Endothelial cell of umbilical vein (primary cell): ENCODE results near the gene C7orf25. TPM values are rescaled to one million over a fixed set of nuclear protein-coding genes. Genes with fewer than 3 reads are reported as not detected.

Experiments used
- BruUV-seq: library from RNA; stranded (reverse); fragments of 400-500 nt; replicated peaks from 2 replicates; lab custom pipeline; 2021; lab: Mats Ljungman, UMichigan
- CTCF ChIA-PET: fragments of 300-600, 350-600 bp; sonication (Branson Sonifier 250); formaldehyde crosslinking; loops from one replicate; lab custom pipeline; 2021; ENCODE audit warnings: antibody characterized with exemption, inconsistent platforms; lab: Charles Lee
- POLR2A ChIA-PET: fragments of 300-600, 350-600 bp; sonication (Branson Sonifier 250); formaldehyde crosslinking; loops from one replicate; lab custom pipeline; 2021; ENCODE audit warnings: antibody characterized with exemption, inconsistent platforms; lab: Charles Lee
- DNase-seq: peaks from one replicate; pipeline ENCODE4 v3.0.0-alpha.2; 2011; ENCODE audit warnings: low read depth, low spot score
- FAIRE-seq: peaks from 2 replicates; lab custom pipeline; 2011; peaks lifted over from hg19 to GRCh38; lab: Jason Lieb, UNC
- H2AFZ ChIP-seq: 2 replicates; pipeline ENCODE4 v1.6.0; 2012; ENCODE audit warnings: low read depth, low read length, control low read depth, inconsistent platforms
- H3K27ac ChIP-seq: 2 replicates; pipeline ENCODE4 v1.5.1; 2011; ENCODE audit warnings: low read depth, mild to moderate bottlenecking, control low read depth, low read length, moderate library complexity; ENCODE audit not compliant: insufficient read depth
- H3K27me3 ChIP-seq, 2 experiments: 2 replicates each; pipeline versions ENCODE4 v1.6.0 to v1.6.1; 2011; ENCODE audit warnings: low read length in 2 of 2, mixed read lengths in 1 of 2; ENCODE audit not compliant: control insufficient read depth in 2 of 2, insufficient read depth in 2 of 2
- H3K36me3 ChIP-seq, 2 experiments: 2 replicates in 1 of 2; 3 replicates in 1 of 2; pipeline ENCODE4 v1.5.1; 2011; ENCODE audit warnings: low read length in 2 of 2, mild to moderate bottlenecking in 1 of 2, moderate library complexity in 1 of 2; ENCODE audit not compliant: control insufficient read depth in 2 of 2, insufficient read depth in 2 of 2; ENCODE audit errors: extremely low read depth in 1 of 2
- H3K4me1 ChIP-seq: 3 replicates; pipeline ENCODE4 v1.5.1; 2011; ENCODE audit warnings: mild to moderate bottlenecking, low read length; ENCODE audit not compliant: control insufficient read depth, insufficient read depth; ENCODE audit errors: extremely low read depth
- H3K4me2 ChIP-seq: 2 replicates; pipeline ENCODE4 v1.6.1; 2011; ENCODE audit warnings: low read length, control low read depth, mixed read lengths; ENCODE audit not compliant: insufficient read depth
- H3K4me3 ChIP-seq, 3 experiments: fragments of 200-600 bp in 1 of 3; sonication (generic), shearing (Covaris generic) in 1 of 3; replicated peaks in 1 of 3; 2 replicates each; pipeline ENCODE4 v1.5.1; 2011 to 2016; ENCODE audit warnings: control low read depth in 3 of 3, low read length in 3 of 3, mild to moderate bottlenecking in 2 of 3, inconsistent platforms in 1 of 3, low read depth in 1 of 3, moderate library complexity in 1 of 3; ENCODE audit not compliant: insufficient read depth in 1 of 3
- H3K79me2 ChIP-seq: 2 replicates; pipeline ENCODE4 v1.6.0; 2012; ENCODE audit warnings: low read length, inconsistent platforms; ENCODE audit not compliant: control insufficient read depth, insufficient read depth
- H3K9ac ChIP-seq: replicated peaks from 2 replicates; pipeline ENCODE3; 2011; ENCODE audit warnings: low read length, control low read depth; ENCODE audit not compliant: insufficient read depth; ENCODE audit errors: extremely low read depth
- H3K9me1 ChIP-seq: replicated peaks from 3 replicates; pipeline ENCODE4 v1.6.0; 2011; ENCODE audit warnings: mild to moderate bottlenecking, low read length; ENCODE audit not compliant: control insufficient read depth, insufficient read depth; ENCODE audit errors: extremely low read depth
- H3K9me3 ChIP-seq: replicated peaks from 2 replicates; pipeline ENCODE4 v1.5.1; 2012; ENCODE audit warnings: low read length, inconsistent platforms; ENCODE audit not compliant: control insufficient read depth, insufficient read depth
- H4K20me1 ChIP-seq: replicated peaks from 2 replicates; pipeline ENCODE3; 2011; ENCODE audit warnings: mild to moderate bottlenecking, low read length; ENCODE audit not compliant: control insufficient read depth, insufficient read depth; ENCODE audit errors: extremely low read depth
- CTCF ChIP-seq, 2 donors: IDR thresholded peaks; 1 replicate in 1 of 2; 2 replicates in 1 of 2; pipeline ENCODE4 v1.5.1; 2011; ENCODE audit warnings: low read length in 2 of 2, mild to moderate bottlenecking in 2 of 2, moderate library complexity in 2 of 2, control low read depth in 1 of 2, inconsistent platforms in 1 of 2, low read depth in 1 of 2; ENCODE audit not compliant: insufficient read depth in 1 of 2; ENCODE audit errors: extremely low read depth in 1 of 2
- EZH2 ChIP-seq: IDR thresholded peaks from 2 replicates; pipeline ENCODE4 v1.6.1; 2012; ENCODE audit warnings: borderline replicate concordance, low read depth, mild to moderate bottlenecking, moderate library complexity, low read length, inconsistent platforms; ENCODE audit not compliant: severe bottlenecking
- FOS ChIP-seq: IDR thresholded peaks from 2 replicates; pipeline ENCODE4 v1.6.1; 2011; ENCODE audit warnings: mild to moderate bottlenecking, low read length, moderate library complexity, borderline replicate concordance; ENCODE audit not compliant: insufficient read depth
- GATA2 ChIP-seq: IDR thresholded peaks from 2 replicates; pipeline ENCODE4 v1.7.0; 2011; ENCODE audit warnings: low read depth, mild to moderate bottlenecking, moderate library complexity, mixed read lengths, low read length; ENCODE audit not compliant: insufficient read length, insufficient read depth
- JUN ChIP-seq: IDR thresholded peaks from 2 replicates; pipeline ENCODE4 v1.6.1; 2011; ENCODE audit warnings: borderline replicate concordance, low read depth; ENCODE audit not compliant: insufficient read length, insufficient read depth
- MAX ChIP-seq: IDR thresholded peaks from 2 replicates; pipeline ENCODE4 v1.6.1; 2011; ENCODE audit not compliant: insufficient read depth, insufficient read length
- MYC ChIP-seq: IDR thresholded peaks from one replicate; pipeline ENCODE4 v1.6.1; 2011; ENCODE audit warnings: mild to moderate bottlenecking, low read depth, low read length
- POLR2A ChIP-seq: IDR thresholded peaks from 2 replicates; pipeline ENCODE4 v1.6.1; 2012; ENCODE audit warnings: low read depth, mild to moderate bottlenecking, control low read depth, low read length
- POLR2AphosphoS5 ChIP-seq: IDR thresholded peaks from 2 replicates; pipeline ENCODE4 v1.6.1; 2012; ENCODE audit warnings: low read depth, mild to moderate bottlenecking, control low read depth, low read length, moderate library complexity; ENCODE audit not compliant: insufficient read depth
- dilution Hi-C: fragments of 300-500 bp; cut with MboI; formaldehyde crosslinking; loops from one replicate; pipeline ENCODE4 v1.15.0; 2019; ENCODE audit warnings: low sequenced_read_pairs; ENCODE audit not compliant: extremely low pct_ligation_motif_present
- intact Hi-C: fragments of 100-400 bp; cut with micrococcal nuclease; formaldehyde crosslinking; loops from one replicate; pipeline ENCODE4 v1.10.0; 2022
- polyA plus RNA-seq, 4 experiments: library from polyadenylated mRNA; depleted of rRNA in 3 of 4; stranded (reverse) in 3 of 4; unstranded in 1 of 4; fragments of >200 nt; gene quantifications; 2 replicates each; pipeline versions ENCODE4 v1.2.1 to v1.2.3, GENCODE V29; 2011 to 2012; ENCODE audit warnings: missing spikeins in 1 of 4
- total RNA-seq: library from RNA; stranded (reverse); gene quantifications from 2 replicates; pipeline ENCODE4 v1.2.3, GENCODE V29; 2021

The C7orf25 gene
- total and polyA plus RNA-seq, 2 donors (not counting 3 experiments of a cell fraction or from before 2014, with no cell fraction given) = 1.4 to 4.5 TPM

- DNase-seq (peak; percentile 77), FAIRE-seq (peak; percentile 42)
- Histone ChIP-seq H3K9me1 (no peaks in the 10 kb centered on the region), H3K4me3 (peak overlapping the region; percentile 54 to 95 (median 91)), H3K9ac (peak overlapping the region; percentile 77), H3K4me2 (peak overlapping the region; percentile 82), H3K36me3 (peaks cover 3 to 17% of the 10 kb centered on the region in 2 experiments), H3K4me1 (peaks cover 29% of the 10 kb centered on the region), H4K20me1 (no peaks in the 10 kb centered on the region), H3K79me2 (peaks cover 70% of the 10 kb centered on the region), H3K27ac (peak overlapping the region; percentile 39), H2AFZ (peak overlapping the region; percentile 76), H3K27me3 (no peaks in the 10 kb centered on the region), H3K9me3 (no peaks in the 10 kb centered on the region)
- POLR2A ChIA-PET = interaction anchor here (0.7 kb wide), 1 partner anchor 539 kb away, joined by 4 read pairs; no protein-coding TSS in a partner anchor
- no peak for TF ChIP-seq MYC
- TF ChIP-seq JUN = no peak
- TF ChIP-seq EZH2 = no peak
- no peak for TF ChIP-seq MAX
- TF ChIP-seq CTCF (IDR thresholded peaks at IDR 0.05; ENCODE audit: extremely low read depth in 1 of 2, insufficient read depth in 1 of 2, low read depth in 1 of 2, low read length in 2 of 2) = no peak
- TF ChIP-seq GATA2 = no peak
- peak; percentile 27 for TF ChIP-seq POLR2AphosphoS5
- no peak for TF ChIP-seq FOS
- peak; percentile 33 for TF ChIP-seq POLR2A
- intact Hi-C loops = loop anchor here (1.0 to 10.0 kb wide), 4 partner anchors 21 to 991 kb away; partner anchors contain the start of genes C7orf25 and STK17A
- dilution Hi-C loops = no loop called here
- CTCF ChIA-PET = interaction anchor here (0.6 to 2.4 kb wide), 13 partner anchors 8 to 992 kb away, joined by 3 to 26 read pairs (median 7); partner anchors contain the start of genes C7orf25 and STK17A
- BruUV-seq = no TSS peak
Observed at GRCh38 chr7:42932811-42933591, 21.1 kb upstream of the C7orf25 start.
